HepG2 (cell line): ENCODE data around the gene MTX1. TPM values are rescaled to one million over a fixed set of nuclear protein-coding genes. Genes with fewer than 3 reads are reported as not detected.

ENCODE experiments used
- AHR ChIP-seq: IDR thresholded peaks from 2 replicates; pipeline ENCODE4 v1.6.1; 2018; ENCODE audit warnings: missing genetic modification reagents, missing compliant biosample characterization
- AKAP8 ChIP-seq: sonication (generic); formaldehyde crosslinking; IDR thresholded peaks from 2 replicates; pipeline ENCODE4 v1.5.1; 2020; ENCODE audit warnings: mild to moderate bottlenecking, missing genetic modification reagents
- CHD4 ChIP-seq: fragments of 200-600 bp; sonication (generic); IDR thresholded peaks from 2 replicates; pipeline ENCODE4 v1.7.0; 2017; ENCODE audit warnings: mild to moderate bottlenecking, low read length, borderline replicate concordance
- FOSL2 ChIP-seq: sonication (generic); formaldehyde crosslinking; IDR thresholded peaks from 2 replicates; pipeline ENCODE4 v1.4.0; 2020; ENCODE audit warnings: missing genetic modification reagents
- MAFG ChIP-seq: sonication (generic); formaldehyde crosslinking; IDR thresholded peaks from 2 replicates; pipeline ENCODE4 v1.5.1; 2020; ENCODE audit warnings: mild to moderate bottlenecking, missing genetic modification reagents
- MEIS2 ChIP-seq: sonication (generic); formaldehyde crosslinking; IDR thresholded peaks from 2 replicates; pipeline ENCODE4 v1.9.0; 2021; ENCODE audit warnings: mild to moderate bottlenecking, missing genetic modification reagents
- NFIC ChIP-seq: IDR thresholded peaks from 2 replicates; pipeline ENCODE4 v1.6.1; 2012; ENCODE audit warnings: mild to moderate bottlenecking, low read length, inconsistent platforms
- RCOR2 ChIP-seq: IDR thresholded peaks from 2 replicates; pipeline ENCODE4 v1.6.1; 2016; ENCODE audit warnings: missing biosample characterization, missing genetic modification reagents
- TBX3 ChIP-seq: fragments of 450-650 bp; IDR thresholded peaks from 2 replicates; pipeline ENCODE4 v1.6.1; 2017; ENCODE audit warnings: antibody characterized with exemption, mild to moderate bottlenecking, inconsistent platforms, borderline replicate concordance
- TEF ChIP-seq: sonication (generic); formaldehyde crosslinking; IDR thresholded peaks from 2 replicates; pipeline ENCODE4 v1.5.0; 2020; ENCODE audit warnings: missing genetic modification reagents
- YEATS2 ChIP-seq: sonication (generic); formaldehyde crosslinking; IDR thresholded peaks from 2 replicates; pipeline ENCODE4 v1.4.0; 2020; ENCODE audit warnings: missing genetic modification reagents, borderline replicate concordance
- ZBTB43 ChIP-seq: sonication (generic); formaldehyde crosslinking; conservative IDR thresholded peaks from 2 replicates; pipeline ENCODE4 v1.4.0; 2020; ENCODE audit warnings: missing genetic modification reagents
- ZHX2 ChIP-seq, 2 experiments: sonication (generic) in 1 of 2; formaldehyde crosslinking in 1 of 2; IDR thresholded peaks; 2 replicates each; pipeline versions ENCODE4 v1.6.1 to v1.9.0; 2014 to 2022; ENCODE audit warnings: antibody characterized with exemption in 1 of 2, borderline replicate concordance in 1 of 2, inconsistent platforms in 1 of 2, low read depth in 1 of 2, missing genetic modification reagents in 1 of 2
- ZNF10 ChIP-seq: sonication (generic); formaldehyde crosslinking; IDR thresholded peaks from 2 replicates; pipeline ENCODE4 v1.4.0; 2020; ENCODE audit warnings: mild to moderate bottlenecking, low read depth, missing genetic modification reagents, borderline replicate concordance
- ZNF138 ChIP-seq: sonication (generic); formaldehyde crosslinking; IDR thresholded peaks from 2 replicates; pipeline ENCODE4 v1.5.0; 2020; ENCODE audit warnings: mild to moderate bottlenecking, low read depth, missing genetic modification reagents
- ZNF34 ChIP-seq: sonication (generic); formaldehyde crosslinking; IDR thresholded peaks from 2 replicates; pipeline ENCODE4 v1.4.0; 2020; ENCODE audit warnings: mild to moderate bottlenecking, missing genetic modification reagents, borderline replicate concordance
- ZNF772 ChIP-seq: sonication (generic); formaldehyde crosslinking; IDR thresholded peaks from 2 replicates; pipeline ENCODE4 v1.5.0; 2020; ENCODE audit warnings: mild to moderate bottlenecking, missing genetic modification reagents
- polyA plus RNA-seq, 8 experiments: library from polyadenylated mRNA; depleted of rRNA in 3 of 8; stranded (reverse) in 7 of 8; unstranded in 1 of 8; fragments of >200 nt; fragmentation: Illumina TruSeq in 4 of 8; extraction: Trizol in 4 of 8; gene quantifications; 2 replicates each; pipeline versions ENCODE4 v1.2.1 to v1.2.3, GENCODE V29; 2011 to 2016; ENCODE audit warnings: low read depth in 4 of 8, missing spikeins in 1 of 8, mixed read lengths in 1 of 8; ENCODE audit not compliant: insufficient read depth in 1 of 8
- total RNA-seq, 5 experiments: library from RNA; depleted of rRNA; stranded (reverse); fragments of >200 nt; fragmentation: Illumina TruSeq; extraction: Trizol; gene quantifications; 2 replicates each; pipeline ENCODE4 v1.2.3, GENCODE V29; 2016; ENCODE audit warnings: low read depth in 1 of 5
- TF ChIP-seq, protein P1 (sequence below): sonication (generic); formaldehyde crosslinking; IDR thresholded peaks from 2 replicates; pipeline ENCODE4 v1.4.0; 2020; ENCODE audit warnings: missing genetic modification reagents, borderline replicate concordance

The MTX1 gene
- total and polyA plus RNA-seq, 2 of the 13 experiments (the other 11 are each of a cell fraction or from before 2014, with no cell fraction given): 64.5 to 72.6 TPM

DNA sequence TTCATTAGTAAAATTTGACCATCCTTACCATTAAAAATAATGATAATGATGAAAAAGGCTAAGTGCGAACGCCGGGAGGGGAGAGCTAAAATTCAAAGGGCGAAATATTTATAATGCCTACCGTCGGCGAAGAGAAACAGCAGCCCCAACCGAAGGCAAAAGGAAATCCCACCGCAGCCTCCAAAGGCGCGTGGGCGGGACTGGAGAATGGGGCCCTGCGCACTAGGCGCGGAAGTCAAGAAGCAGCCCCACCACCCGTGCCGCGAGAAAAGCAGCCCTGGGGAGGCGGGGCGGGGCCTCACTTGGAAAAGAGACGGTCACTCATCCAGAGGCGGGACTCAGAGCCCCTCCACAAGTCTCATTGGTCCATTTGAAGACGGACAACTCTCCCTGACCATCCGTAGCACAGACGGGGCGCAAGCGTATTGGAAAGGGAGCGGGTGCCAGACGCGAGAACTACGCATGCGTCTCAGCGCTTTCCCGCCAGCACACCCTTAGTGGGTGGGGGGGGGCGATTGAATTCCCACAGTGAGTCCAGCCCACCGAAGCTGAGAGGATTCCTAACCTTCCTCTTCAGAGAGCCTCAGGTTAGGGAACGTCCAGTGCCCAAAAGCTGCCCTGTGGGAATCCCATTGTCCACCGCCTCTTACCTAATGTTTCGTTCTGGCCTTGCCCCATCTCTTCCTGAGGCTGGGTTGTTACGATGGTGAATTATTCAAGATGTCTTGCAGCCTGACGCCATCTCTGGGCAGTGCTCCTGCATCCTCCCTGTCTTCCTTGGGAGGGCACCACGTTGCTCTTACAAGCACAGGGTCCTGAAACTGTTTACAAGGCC, 19.0 kb downstream of the MTX1 start (continued):
- TF ChIP-seq ZNF34 (CRISPR knock-in tag): 0 out of 2 replicates have a peak, but pooled peaks have one; percentile 6
- TF ChIP-seq NFIC: no peak
- TF ChIP-seq ZHX2 (IDR thresholded peaks at IDR 0.05; ENCODE audit: low read depth): no peak
- TF ChIP-seq ZHX2 (CRISPR knock-in tag; IDR thresholded peaks at IDR 0.05; ENCODE audit: borderline replicate concordance): 0 out of 2 replicates have a peak, but pooled peaks have one; percentile 18
- no peak for TF ChIP-seq ZBTB43
- TF ChIP-seq TBX3: no peak
- no peak for TF ChIP-seq ZNF10 (CRISPR knock-in tag)
- TF ChIP-seq FOSL2 (CRISPR knock-in tag): 0 out of 2 replicates have a peak, but pooled peaks have one; percentile 6
- no peak for TF ChIP-seq CHD4
- TF ChIP-seq MAFG: no peak
- TF ChIP-seq TEF (CRISPR knock-in tag): no peak
- TF ChIP-seq YEATS2: peak; percentile 82
- TF ChIP-seq ZNF138 (CRISPR knock-in tag): no peak
- TF ChIP-seq MEIS2 (CRISPR knock-in tag): no peak
- TF ChIP-seq, protein P1, sequence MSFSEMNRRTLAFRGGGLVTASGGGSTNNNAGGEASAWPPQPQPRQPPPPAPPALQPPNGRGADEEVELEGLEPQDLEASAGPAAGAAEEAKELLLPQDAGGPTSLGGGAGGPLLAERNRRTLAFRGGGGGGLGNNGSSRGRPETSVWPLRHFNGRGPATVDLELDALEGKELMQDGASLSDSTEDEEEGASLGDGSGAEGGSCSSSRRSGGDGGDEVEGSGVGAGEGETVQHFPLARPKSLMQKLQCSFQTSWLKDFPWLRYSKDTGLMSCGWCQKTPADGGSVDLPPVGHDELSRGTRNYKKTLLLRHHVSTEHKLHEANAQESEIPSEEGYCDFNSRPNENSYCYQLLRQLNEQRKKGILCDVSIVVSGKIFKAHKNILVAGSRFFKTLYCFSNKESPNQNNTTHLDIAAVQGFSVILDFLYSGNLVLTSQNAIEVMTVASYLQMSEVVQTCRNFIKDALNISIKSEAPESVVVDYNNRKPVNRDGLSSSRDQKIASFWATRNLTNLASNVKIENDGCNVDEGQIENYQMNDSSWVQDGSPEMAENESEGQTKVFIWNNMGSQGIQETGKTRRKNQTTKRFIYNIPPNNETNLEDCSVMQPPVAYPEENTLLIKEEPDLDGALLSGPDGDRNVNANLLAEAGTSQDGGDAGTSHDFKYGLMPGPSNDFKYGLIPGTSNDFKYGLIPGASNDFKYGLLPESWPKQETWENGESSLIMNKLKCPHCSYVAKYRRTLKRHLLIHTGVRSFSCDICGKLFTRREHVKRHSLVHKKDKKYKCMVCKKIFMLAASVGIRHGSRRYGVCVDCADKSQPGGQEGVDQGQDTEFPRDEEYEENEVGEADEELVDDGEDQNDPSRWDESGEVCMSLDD (CRISPR knock-in tag): no peak
- TF ChIP-seq AKAP8 (CRISPR knock-in tag): no peak
- no peak for TF ChIP-seq RCOR2 (CRISPR knock-in tag)
- TF ChIP-seq ZNF772 (CRISPR knock-in tag): no peak; the same call in 1 of the 2 replicates
- peak; percentile 52 for TF ChIP-seq AHR
